CD14-positive monocyte (primary cell): ENCODE measurements around the gene TBC1D3H. TPM values are rescaled to one million over a fixed set of nuclear protein-coding genes. Genes with fewer than 3 reads are reported as not detected.
"Not testable (repeated sequence)": the region's sequence is repeated elsewhere in the genome, so short reads cannot be mapped to it uniquely, and the experiment has no call there.

Source experiments
- DNase-seq, 3 donors: peaks; one replicate each; pipeline ENCODE4 v3.0.0-alpha.2; 2011 to 2022
- H2AFZ ChIP-seq: 2 replicates; pipeline ENCODE4 v1.6.0; 2012; ENCODE audit warnings: mild to moderate bottlenecking, low read depth, low read length, inconsistent platforms; ENCODE audit not compliant: insufficient read depth, poor library complexity, severe bottlenecking
- H3K27ac ChIP-seq, 2 donors: 1 replicate in 1 of 2; 2 replicates in 1 of 2; pipeline ENCODE4 v1.5.1; 2012 to 2013; ENCODE audit warnings: low read length in 2 of 2, control low read depth in 1 of 2, inconsistent platforms in 1 of 2, low read depth in 1 of 2, mild to moderate bottlenecking in 1 of 2
- H3K27me3 ChIP-seq, 2 donors: one replicate each; pipeline versions ENCODE4 v1.6.0 to v1.6.1; 2011 to 2013; ENCODE audit warnings: low read length in 2 of 2; ENCODE audit not compliant: control insufficient read depth in 2 of 2, insufficient read depth in 2 of 2
- H3K36me3 ChIP-seq, 2 donors: replicated peaks in 1 of 2; 1 replicate in 1 of 2; 2 replicates in 1 of 2; pipeline versions ENCODE4 v1.5.1 to v1.6.1; 2012 to 2013; ENCODE audit warnings: low read length in 2 of 2, control low read depth in 1 of 2, inconsistent platforms in 1 of 2, mild to moderate bottlenecking in 1 of 2; ENCODE audit not compliant: insufficient read depth in 2 of 2, control insufficient read depth in 1 of 2
- H3K4me1 ChIP-seq, 2 donors: 1 replicate in 1 of 2; 2 replicates in 1 of 2; pipeline versions ENCODE4 v1.5.1 to v1.6.1; 2012 to 2013; ENCODE audit warnings: low read length in 2 of 2, control low read depth in 1 of 2, inconsistent platforms in 1 of 2, mild to moderate bottlenecking in 1 of 2, moderate library complexity in 1 of 2; ENCODE audit not compliant: insufficient read depth in 2 of 2, control insufficient read depth in 1 of 2
- H3K4me2 ChIP-seq: replicated peaks from 2 replicates; pipeline ENCODE3; 2012; ENCODE audit warnings: low read length, moderate library complexity, mild to moderate bottlenecking; ENCODE audit not compliant: poor library complexity, severe bottlenecking; ENCODE audit errors: extremely low read depth
- H3K4me3 ChIP-seq, 3 experiments: fragments of 200-600 bp in 1 of 3; sonication (generic) in 1 of 3; replicated peaks in 1 of 3; 1 replicate in 2 of 3; 2 replicates in 1 of 3; pipeline ENCODE4 v1.5.1; 2011 to 2013; ENCODE audit warnings: low read length in 3 of 3, mild to moderate bottlenecking in 3 of 3, control low read depth in 2 of 3, low read depth in 2 of 3, inconsistent platforms in 1 of 3, moderate library complexity in 1 of 3
- H3K79me2 ChIP-seq: 2 replicates; pipeline ENCODE4 v1.6.0; 2012; ENCODE audit warnings: mild to moderate bottlenecking, control low read depth, inconsistent platforms, low read length, moderate library complexity; ENCODE audit not compliant: insufficient read depth
- H3K9ac ChIP-seq: 2 replicates; pipeline ENCODE4 v1.6.0; 2017; ENCODE audit warnings: low read length, mild to moderate bottlenecking; ENCODE audit not compliant: insufficient read depth, poor library complexity, severe bottlenecking
- H3K9me3 ChIP-seq, 2 donors: replicated peaks in 1 of 2; 1 replicate in 1 of 2; 2 replicates in 1 of 2; pipeline versions ENCODE4 v1.5.1 to v1.6.1; 2012 to 2013; ENCODE audit warnings: low read length in 2 of 2, control low read depth in 1 of 2; ENCODE audit not compliant: control insufficient read depth in 1 of 2, insufficient read depth in 1 of 2
- H4K20me1 ChIP-seq: 2 replicates; pipeline ENCODE4 v1.6.0; 2012; ENCODE audit warnings: mild to moderate bottlenecking, low read length, control low read depth, moderate library complexity; ENCODE audit not compliant: insufficient read depth
- H3K27ac Mint-ChIP-seq, 7 donors: one replicate each; pipeline ENCODE4 v1.8.0; 2020; ENCODE audit warnings: mild to moderate bottlenecking in 7 of 7, mixed read lengths in 7 of 7, moderate library complexity in 6 of 7, inconsistent platforms in 2 of 7
- H3K27me3 Mint-ChIP-seq, 3 donors: one replicate each; pipeline ENCODE4 v1.8.0; 2021 to 2022; ENCODE audit warnings: low read depth in 3 of 3, mild to moderate bottlenecking in 3 of 3, mixed read lengths in 3 of 3, moderate library complexity in 3 of 3, inconsistent platforms in 1 of 3
- H3K36me3 Mint-ChIP-seq, 2 donors: one replicate each; pipeline ENCODE4 v1.8.0; 2020; ENCODE audit warnings: mixed read lengths in 2 of 2, inconsistent platforms in 1 of 2, mild to moderate bottlenecking in 1 of 2
- H3K4me1 Mint-ChIP-seq: one replicate; pipeline ENCODE4 v1.8.0; 2020; ENCODE audit warnings: mild to moderate bottlenecking, mixed read lengths
- H3K4me3 Mint-ChIP-seq, 2 donors: one replicate each; pipeline ENCODE4 v1.8.0; 2020; ENCODE audit warnings: mild to moderate bottlenecking in 2 of 2, mixed read lengths in 2 of 2, moderate library complexity in 1 of 2
- H3K9me3 Mint-ChIP-seq, 7 donors: one replicate each; pipeline ENCODE4 v1.8.0; 2020 to 2022; ENCODE audit warnings: mixed read lengths in 7 of 7, mild to moderate bottlenecking in 6 of 7, moderate library complexity in 6 of 7, inconsistent platforms in 2 of 7
- WGBS: methylation state at CpG from one replicate; pipeline ENCODE4 v1.1.5; 2013; ENCODE audit warnings: missing lambda C conversion rate; ENCODE audit not compliant: insufficient coverage; 5-methylcytosine and 5-hydroxymethylcytosine counted together
- intact Hi-C, 2 donors: fragments of 100-400 bp; cut with micrococcal nuclease; formaldehyde crosslinking; loops; one replicate each; pipeline versions ENCODE4 v1.15.0 to v1.15.1; 2023
- polyA plus RNA-seq, 3 donors: library from polyadenylated mRNA; depleted of rRNA in 1 of 3; unstranded in 2 of 3; stranded (reverse) in 1 of 3; fragments of 300-500 nt in 2 of 3; fragments of >200 nt in 1 of 3; fragmentation: Illumina TruSeq in 2 of 3; gene quantifications; 1 replicate in 2 of 3; 2 replicates in 1 of 3; pipeline ENCODE4 v1.2.3, GENCODE V29; 2012 to 2021
- small RNA-seq: library from RNA; depleted of rRNA; stranded (forward); fragments of <200 nt; gene quantifications from one replicate; pipeline ENCODE3, GENCODE V24; 2012; ENCODE audit warnings: low read depth; ENCODE audit not compliant: insufficient read length

TBC1D3H gene
- polyA plus RNA-seq, 3 donors = not detected

DNA sequence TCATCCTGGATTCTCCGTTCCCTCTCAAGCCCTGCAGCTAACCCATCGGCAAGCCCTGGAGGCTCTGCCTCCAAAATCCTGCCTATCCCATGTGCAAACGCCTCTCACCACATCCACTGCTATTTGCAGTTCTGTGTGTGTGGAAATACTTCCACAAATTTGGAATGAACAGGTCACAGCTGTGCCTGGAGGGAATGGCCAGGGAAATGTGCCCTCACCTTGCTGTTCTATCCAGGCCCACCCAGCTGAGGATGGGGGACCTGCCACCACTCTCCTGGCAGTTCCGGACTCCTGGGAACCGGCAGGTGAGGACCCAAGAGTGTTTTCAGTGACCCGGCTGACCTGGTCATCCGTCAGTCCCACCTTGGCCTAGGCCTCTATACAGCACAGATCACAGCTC lies 12.3 kb downstream of the TBC1D3H start:
- H3K4me2 ChIP-seq, H3K79me2 ChIP-seq, H3K9me3 ChIP-seq, H3K4me3 Mint-ChIP-seq, H3K4me1 Mint-ChIP-seq, H4K20me1 ChIP-seq, H3K27ac Mint-ChIP-seq, H3K27me3 ChIP-seq, H3K27ac ChIP-seq, H3K36me3 Mint-ChIP-seq, H3K9ac ChIP-seq, H3K27me3 Mint-ChIP-seq, H2AFZ ChIP-seq, DNase-seq, H3K4me1 ChIP-seq, intact Hi-C loops, H3K9me3 Mint-ChIP-seq, H3K36me3 ChIP-seq, H3K4me3 ChIP-seq: not testable (repeated sequence)
- no CpG with 5 or more reads among the region's 7 CpGs for WGBS

DNA sequence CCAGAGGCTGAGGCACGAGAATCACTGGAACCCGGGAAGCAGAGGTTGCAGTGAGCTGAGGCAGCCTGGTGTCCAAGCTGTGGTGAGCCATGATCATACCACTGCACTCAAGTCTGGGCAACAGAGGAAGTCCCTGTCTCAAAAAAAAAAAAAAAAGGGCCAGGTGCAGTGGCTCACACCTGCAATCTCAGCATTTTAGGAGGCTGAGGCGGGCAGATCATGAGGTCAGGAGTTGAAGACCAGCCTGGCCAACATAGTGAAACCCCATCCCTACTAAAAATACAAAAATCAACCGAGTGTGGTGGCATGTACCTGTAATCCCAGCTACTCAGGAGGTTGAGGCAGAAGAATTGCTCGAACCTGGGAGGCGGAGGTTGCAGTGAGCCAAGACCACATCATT lies 25.7 kb downstream of the TBC1D3H start:
- H3K4me3 ChIP-seq, H2AFZ ChIP-seq, H3K36me3 ChIP-seq, H3K9me3 ChIP-seq, intact Hi-C loops, H3K4me1 ChIP-seq, H3K9ac ChIP-seq, H3K27me3 ChIP-seq, H3K27ac ChIP-seq, H4K20me1 ChIP-seq, H3K36me3 Mint-ChIP-seq, H3K79me2 ChIP-seq, H3K4me2 ChIP-seq, DNase-seq, H3K9me3 Mint-ChIP-seq, H3K4me3 Mint-ChIP-seq, H3K4me1 Mint-ChIP-seq, H3K27ac Mint-ChIP-seq, H3K27me3 Mint-ChIP-seq: not testable (repeated sequence)
- WGBS = no CpG with 5 or more reads among the region's 6 CpGs

Small RNA genes lying within 50 kb of the gene (small RNA-seq; reads per million reads assigned to genes)
- gene RNU6-1192P = not detected

Other genes starting within 250 kb of the TBC1D3H start
- gene TBC1D3B, start 211.8 kb downstream of the TBC1D3H start, polyA plus RNA-seq = 1 to 10 TPM in 1 of 3 donors, not detected in 2; 1.8 TPM
- gene CCL3L1, start 191.7 kb downstream of the TBC1D3H start, polyA plus RNA-seq = 100 to 1,000 TPM in 2 of 3 donors, 10 to 100 TPM in 1; 57.7 to 230 (median 137) TPM
- 10 to 100 TPM; 24.8 to 32.7 (median 25.3) TPM for gene CCL4L2, start 177.4 kb downstream of the TBC1D3H start, polyA plus RNA-seq
- under 1 TPM in 1 of 3 donors, not detected in 2; 0.24 TPM for gene TBC1D3I, start 123.9 kb downstream of the TBC1D3H start, polyA plus RNA-seq
- gene TBC1D3G, start 64.6 kb downstream of the TBC1D3H start, polyA plus RNA-seq = not detected
- 10 to 100 TPM; 27.6 to 70.4 (median 63.5) TPM for gene ZNHIT3, start 98.2 kb upstream of the TBC1D3H start, polyA plus RNA-seq
- gene MYO19, start 146.4 kb upstream of the TBC1D3H start, polyA plus RNA-seq = 10 to 100 TPM in 1 of 3 donors, 1 to 10 TPM in 2; 1.2 to 51.3 (median 1.9) TPM
- gene PIGW, start 146.6 kb upstream of the TBC1D3H start, polyA plus RNA-seq = 1 to 10 TPM; 3.1 to 5.9 (median 3.7) TPM
- 10 to 100 TPM; 22.3 to 89.5 (median 31.5) TPM for gene GGNBP2, start 156.5 kb upstream of the TBC1D3H start, polyA plus RNA-seq
- 1 to 10 TPM; 1.2 to 4.3 (median 2.7) TPM for gene DHRS11, start 203.4 kb upstream of the TBC1D3H start, polyA plus RNA-seq
- 1 to 10 TPM in 2 of 3 donors, under 1 TPM in 1; 0.82 to 2.3 (median 1.5) TPM for gene MRM1, start 213.1 kb upstream of the TBC1D3H start, polyA plus RNA-seq